GM12873 (cell line): ENCODE measurements around the gene IPO9.

Source experiments
- TF ChIP-seq, protein P1 (sequence below): IDR thresholded peaks from 2 replicates; pipeline ENCODE4 v1.5.1; 2012; ENCODE audit warnings: low read depth, mild to moderate bottlenecking, moderate library complexity, low read length, control low read depth; ENCODE audit not compliant: insufficient read depth; ENCODE audit errors: missing control alignments

IPO9 gene

DNA sequence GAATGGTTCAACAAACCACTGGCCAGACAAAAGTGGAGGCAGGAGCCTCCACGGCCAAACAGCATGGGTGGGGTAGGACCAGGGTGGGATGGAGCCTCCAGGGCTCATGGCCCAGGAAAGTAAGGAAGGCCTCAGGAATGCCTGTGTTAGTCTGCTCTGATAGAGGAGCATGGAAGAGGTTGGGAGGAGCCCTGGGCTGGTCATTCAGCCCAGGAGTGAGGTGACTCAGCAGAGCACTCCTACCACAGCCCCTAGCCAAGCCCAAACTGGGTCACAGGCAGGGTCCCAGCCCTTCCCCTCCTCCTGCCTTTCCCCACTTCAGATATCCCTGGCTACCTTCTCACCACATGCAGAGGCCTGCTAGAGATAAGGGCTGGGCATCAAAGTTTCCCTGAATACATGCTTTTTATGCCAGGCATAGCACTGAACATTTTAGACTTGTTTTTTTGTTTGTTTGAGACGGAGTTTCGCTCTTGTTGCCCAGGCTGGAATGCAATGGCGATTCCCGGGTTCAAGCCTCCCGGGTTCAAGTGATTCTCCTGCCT is 56.6 kb downstream of the IPO9 start:
- TF ChIP-seq, protein P1, sequence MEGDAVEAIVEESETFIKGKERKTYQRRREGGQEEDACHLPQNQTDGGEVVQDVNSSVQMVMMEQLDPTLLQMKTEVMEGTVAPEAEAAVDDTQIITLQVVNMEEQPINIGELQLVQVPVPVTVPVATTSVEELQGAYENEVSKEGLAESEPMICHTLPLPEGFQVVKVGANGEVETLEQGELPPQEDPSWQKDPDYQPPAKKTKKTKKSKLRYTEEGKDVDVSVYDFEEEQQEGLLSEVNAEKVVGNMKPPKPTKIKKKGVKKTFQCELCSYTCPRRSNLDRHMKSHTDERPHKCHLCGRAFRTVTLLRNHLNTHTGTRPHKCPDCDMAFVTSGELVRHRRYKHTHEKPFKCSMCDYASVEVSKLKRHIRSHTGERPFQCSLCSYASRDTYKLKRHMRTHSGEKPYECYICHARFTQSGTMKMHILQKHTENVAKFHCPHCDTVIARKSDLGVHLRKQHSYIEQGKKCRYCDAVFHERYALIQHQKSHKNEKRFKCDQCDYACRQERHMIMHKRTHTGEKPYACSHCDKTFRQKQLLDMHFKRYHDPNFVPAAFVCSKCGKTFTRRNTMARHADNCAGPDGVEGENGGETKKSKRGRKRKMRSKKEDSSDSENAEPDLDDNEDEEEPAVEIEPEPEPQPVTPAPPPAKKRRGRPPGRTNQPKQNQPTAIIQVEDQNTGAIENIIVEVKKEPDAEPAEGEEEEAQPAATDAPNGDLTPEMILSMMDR, result no peak

- TF ChIP-seq, protein P1, result no peak
Observed at GRCh38 chr1:201886103-201886885, 57.3 kb downstream of the IPO9 start.

DNA sequence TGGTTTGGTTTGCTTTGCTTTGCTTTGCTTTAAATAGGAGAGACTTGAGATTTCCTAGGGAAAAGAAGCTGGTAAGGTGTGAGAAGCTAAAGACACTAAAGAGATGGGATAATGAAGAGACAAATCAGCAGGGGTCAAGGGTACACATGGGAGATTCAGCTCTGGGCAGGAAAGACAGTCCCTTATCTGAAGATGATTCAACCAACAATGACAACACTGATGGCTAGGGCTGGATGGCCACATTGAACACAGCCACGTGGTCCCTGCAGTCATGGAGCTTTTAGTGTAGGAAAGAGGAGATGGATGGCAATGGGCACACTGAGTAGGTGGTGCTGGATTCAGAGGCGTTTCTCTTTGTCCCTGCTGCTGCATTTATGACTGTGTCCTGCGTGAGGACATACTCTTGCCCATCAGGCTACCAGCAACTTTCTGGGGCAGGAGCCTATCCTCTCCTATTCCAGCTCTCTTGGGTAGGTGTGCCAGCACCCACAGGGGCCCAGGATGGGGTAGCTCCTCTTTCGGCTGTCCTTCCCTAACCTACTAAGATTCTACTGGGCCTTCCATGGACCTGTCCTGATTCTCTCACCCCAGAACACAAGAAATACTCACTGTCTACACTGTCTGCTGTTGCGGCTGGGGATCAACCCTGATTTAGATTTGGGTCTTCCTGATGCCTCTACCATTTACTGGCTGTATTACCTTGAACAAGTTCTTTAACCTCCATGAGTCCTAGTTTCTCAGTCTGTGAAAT is 58.3 kb downstream of the IPO9 start:
- TF ChIP-seq, protein P1, result no peak

DNA sequence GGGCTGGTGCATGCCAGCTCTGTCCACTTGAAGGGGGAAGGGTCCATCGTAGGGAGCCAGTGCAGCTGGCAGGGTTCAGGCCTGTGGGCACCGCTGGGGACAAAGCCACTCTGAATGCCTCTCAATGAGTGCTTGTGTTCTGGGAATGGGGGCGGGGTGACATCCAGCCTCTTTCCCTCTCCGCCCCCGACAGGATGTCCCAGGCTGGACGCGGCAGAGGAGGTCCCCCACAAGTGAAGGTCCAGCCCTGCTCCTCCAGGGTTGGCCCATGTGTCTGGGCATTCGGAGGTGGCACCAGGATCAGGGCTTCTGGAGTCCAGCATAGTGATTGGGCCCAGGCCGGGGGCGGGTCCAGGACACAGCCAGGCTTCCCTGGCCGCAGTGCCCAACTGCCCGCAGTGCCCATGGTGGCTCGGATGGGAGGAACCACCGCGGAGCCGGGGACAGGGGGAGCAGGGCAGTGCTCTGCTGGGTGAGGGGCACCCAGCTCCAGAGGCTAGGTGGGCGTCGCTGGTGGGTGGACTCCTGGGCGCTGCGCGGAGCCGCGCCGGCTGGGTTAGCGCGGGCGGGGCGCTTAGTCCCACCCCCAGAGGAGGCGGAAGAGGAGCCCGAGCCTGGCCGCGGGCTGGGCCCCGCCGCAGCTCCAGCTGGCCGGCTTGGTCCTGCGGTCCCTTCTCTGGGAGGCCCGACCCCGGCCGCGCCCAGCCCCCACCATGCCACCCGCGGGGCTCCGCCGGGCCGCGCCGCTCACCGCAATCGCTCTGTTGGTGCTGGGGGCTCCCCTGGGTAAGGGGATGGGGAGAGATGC is 59.5 kb downstream of the IPO9 start, which contains the start of gene SHISA4:
Gene SHISA4, plus strand, starts transcription at position 617 of the 808 bp plus-strand sequence. Its CDS starts 97 bp downstream, at position 714.
- TF ChIP-seq, protein P1, result no peak

DNA sequence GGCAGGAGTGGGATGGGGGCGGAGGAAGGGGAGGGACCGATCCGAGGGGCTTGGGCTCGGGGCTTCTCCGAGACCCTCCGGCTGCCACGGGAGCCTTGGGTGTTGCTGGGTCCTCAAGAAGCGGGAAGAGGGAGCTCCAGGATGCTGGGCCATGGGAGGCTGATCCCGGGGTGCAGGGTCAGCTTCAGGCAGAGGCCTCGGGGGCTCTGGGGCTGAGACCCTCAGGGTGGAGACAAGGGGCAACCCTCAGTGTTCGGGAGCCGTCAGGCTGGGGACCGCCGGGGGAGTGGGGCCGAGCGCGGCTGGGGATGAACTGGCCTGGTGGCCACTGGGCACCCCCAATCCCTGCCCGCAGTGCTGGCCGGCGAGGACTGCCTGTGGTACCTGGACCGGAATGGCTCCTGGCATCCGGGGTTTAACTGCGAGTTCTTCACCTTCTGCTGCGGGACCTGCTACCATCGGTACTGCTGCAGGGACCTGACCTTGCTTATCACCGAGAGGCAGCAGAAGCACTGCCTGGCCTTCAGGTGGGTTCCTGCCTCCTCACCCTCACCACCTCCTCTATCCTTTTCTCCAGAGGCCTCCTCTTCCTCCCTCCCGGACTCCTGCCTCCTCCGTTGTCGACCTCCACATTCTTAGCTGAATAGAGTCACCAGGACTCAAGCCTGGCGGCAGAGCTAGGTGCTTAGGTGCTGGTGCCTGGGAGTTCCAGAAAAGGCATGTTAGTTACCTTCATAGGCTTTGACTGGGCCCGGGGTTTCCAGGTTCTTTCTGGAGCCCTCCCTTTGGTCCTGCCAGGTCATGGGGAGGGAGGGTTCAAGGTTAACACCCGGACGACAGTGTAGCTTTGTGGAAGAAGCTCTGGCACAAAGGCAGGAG is 60.4 kb downstream of the IPO9 start:
- TF ChIP-seq, protein P1, result no peak

GRCh38 chr1:201890223-201890622 is 61.3 kb downstream of the IPO9 start:
- TF ChIP-seq, protein P1, result no peak
